ENCODE results near the gene DNAJC16. TPM values are rescaled to one million over a fixed set of nuclear protein-coding genes. Genes with fewer than 3 reads are reported as not detected.

DNAJC16 gene
- total and polyA plus RNA-seq, 12 donors, result 4.8 to 34.0 (median 19.9) TPM

GRCh38 chr1:15573477-15573876 is 46.8 kb downstream of the DNAJC16 start:
- Histone ChIP-seq H3K4me1 (replicated peaks in 1 of 2) (no peaks in the 10 kb centered on the region), H3K36me3 (replicated peaks in 1 of 2) (peaks cover 0 to 4% of the 10 kb centered on the region in 2 donors), H3K4me3 (no peak overlapping the region), H3K27ac (no peak overlapping the region), H3K27me3 (no peaks in the 10 kb centered on the region), H3K9me3 (replicated peaks in 1 of 3) (no peaks in the 10 kb centered on the region)
- TF ChIP-seq POLR2A (IDR thresholded peaks at IDR 0.05), result no peak
- TF ChIP-seq CTCF (IDR thresholded peaks at IDR 0.05), result no peak
- intact Hi-C loops (cut with DNase I), result no loop called here
- no peak for DNase-seq
- 84 to 91% (median 89%) methylated on average over 9 of the region's 9 CpGs for WGBS, 4 donors

DNA sequence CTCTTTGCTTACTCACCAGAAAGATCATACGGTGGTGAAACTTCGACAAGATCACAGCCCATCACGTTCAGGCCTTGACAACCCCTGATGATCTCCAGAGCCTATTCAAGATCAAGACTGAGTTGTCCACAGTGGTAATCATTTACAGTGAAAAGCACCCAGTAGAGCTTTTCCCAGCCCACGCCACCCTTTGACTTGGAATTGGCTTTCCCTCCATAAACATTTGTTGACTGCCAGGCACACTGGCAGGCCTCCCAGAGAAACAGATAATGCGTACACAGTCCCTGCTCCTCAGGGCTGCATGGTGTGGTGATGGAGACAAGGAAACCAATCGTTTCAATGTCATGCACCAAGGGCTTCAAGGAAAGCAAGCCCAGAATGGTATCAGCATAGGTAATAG is 48.1 kb downstream of the DNAJC16 start:
- intact Hi-C loops (cut with DNase I), result no loop called here
- Histone ChIP-seq H3K4me3 (no peak overlapping the region), H3K9me3 (replicated peaks in 1 of 3) (no peaks in the 10 kb centered on the region), H3K27ac (no peak overlapping the region), H3K27me3 (no peaks in the 10 kb centered on the region), H3K36me3 (replicated peaks in 1 of 2) (no peaks in the 10 kb centered on the region), H3K4me1 (replicated peaks in 1 of 2) (no peaks in the 10 kb centered on the region)
- DNase-seq, result no peak
- no peak for TF ChIP-seq POLR2A (IDR thresholded peaks at IDR 0.05)
- TF ChIP-seq CTCF (IDR thresholded peaks at IDR 0.05), result no peak
- 72 to 84% (median 77%) methylated on average over 5 to 6 of the region's 6 CpGs for WGBS, 4 donors

GRCh38 chr1:15575549-15576150 is 49.0 kb downstream of the DNAJC16 start:
- no peak for DNase-seq
- intact Hi-C loops (cut with DNase I), result no loop called here
- H3K4me1 ChIP-seq (replicated peaks in 1 of 2), result no peaks in the 10 kb centered on the region
- no peak for TF ChIP-seq CTCF (IDR thresholded peaks at IDR 0.05)
- H3K9me3 ChIP-seq (replicated peaks in 1 of 3), result no peaks in the 10 kb centered on the region
- 93 to 97% (median 96%) methylated on average over 7 of the region's 7 CpGs for WGBS, 4 donors
- H3K27me3 ChIP-seq, result no peaks in the 10 kb centered on the region
- H3K36me3 ChIP-seq (replicated peaks in 1 of 2), result no peaks in the 10 kb centered on the region
- no peak overlapping the region for H3K27ac ChIP-seq
- H3K4me3 ChIP-seq, result no peak overlapping the region

DNA sequence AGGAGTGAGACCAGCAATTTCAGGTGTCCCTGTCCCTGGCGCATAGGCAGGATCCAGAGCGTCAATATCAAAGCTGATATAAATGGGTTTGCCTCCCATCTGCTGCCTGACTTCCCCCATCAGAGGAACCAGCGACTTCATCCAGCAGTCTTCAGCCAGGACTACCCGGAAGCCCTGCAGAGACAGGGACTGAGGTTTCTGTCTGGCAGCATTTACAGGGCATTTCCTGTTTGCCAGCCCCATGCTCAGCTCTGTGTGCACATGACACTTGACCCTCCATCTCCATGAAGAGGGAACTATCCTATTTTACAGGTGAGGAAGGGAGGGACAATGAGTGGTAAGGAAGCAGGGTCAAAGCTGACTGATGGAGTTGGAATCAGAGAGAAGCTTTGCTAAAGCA is 51.0 kb downstream of the DNAJC16 start:
- no peak overlapping the region for H3K4me3 ChIP-seq
- no peak for DNase-seq
- H3K27ac ChIP-seq, result no peak overlapping the region
- H3K9me3 ChIP-seq (replicated peaks in 1 of 3), result no peaks in the 10 kb centered on the region
- WGBS, 4 donors, result 68 to 80% (median 73%) methylated on average over 1 to 4 of the region's 4 CpGs
- no peaks in the 10 kb centered on the region for H3K4me1 ChIP-seq (replicated peaks in 1 of 2)
- intact Hi-C loops (cut with DNase I), result no loop called here
- no peaks in the 10 kb centered on the region for H3K36me3 ChIP-seq (replicated peaks in 1 of 2)
- TF ChIP-seq CTCF (IDR thresholded peaks at IDR 0.05) (no peak), POLR2A (IDR thresholded peaks at IDR 0.05) (no peak)
- H3K27me3 ChIP-seq, result no peaks in the 10 kb centered on the region
